ENCODE data around the gene ASTL.

The ASTL gene

DNA sequence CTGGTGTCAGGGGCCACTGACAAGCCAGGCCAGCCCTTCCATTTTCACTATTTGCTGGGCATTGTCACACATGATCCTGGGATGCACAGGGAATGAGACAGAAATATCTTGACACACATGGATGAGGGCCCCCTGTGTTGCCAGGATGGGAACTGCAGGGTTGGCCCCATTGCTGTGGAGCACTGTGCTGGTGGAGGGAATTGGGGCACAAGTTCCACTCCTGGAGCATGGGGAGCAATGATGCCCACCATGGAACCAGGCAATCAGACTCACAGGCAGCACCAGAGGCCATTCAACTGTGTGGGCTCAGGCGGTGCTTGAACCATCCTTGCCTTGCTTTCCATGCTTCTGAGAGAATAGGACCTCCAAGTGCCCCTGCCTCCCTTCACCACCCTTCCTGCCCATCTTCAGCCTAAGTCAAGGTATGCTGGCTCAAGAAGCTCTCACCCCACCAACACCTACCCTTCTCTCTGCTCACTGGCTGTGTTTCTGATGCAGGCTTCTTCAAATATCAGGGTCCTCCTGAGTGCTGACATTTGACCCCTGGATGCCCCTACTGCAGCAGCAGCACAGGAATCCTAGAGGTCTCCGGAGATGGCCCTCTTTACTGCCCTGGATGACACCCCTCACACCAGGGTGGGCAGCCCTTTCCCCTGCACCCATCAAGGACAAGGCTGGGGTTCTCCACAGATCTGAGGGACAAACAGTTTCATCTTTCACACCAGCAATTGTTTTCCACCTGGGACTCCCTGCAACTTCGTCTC lies 33.0 kb downstream of the ASTL start:
- no peak overlapping the region for H3K27ac ChIP-seq (ENCODE audit: extremely low read depth, low read depth, low read length)
- ChIA-PET POLR2A (no interaction called here), CTCF (interaction anchor here (0.7 kb wide), 1 partner anchor 199 kb away, joined by 4 read pairs; no protein-coding TSS in a partner anchor)
- no peaks in the 10 kb centered on the region for H3K36me3 ChIP-seq (ENCODE audit: control insufficient read depth in 2 of 2, insufficient read depth in 1 of 2, low read length in 2 of 2)
- TF ChIP-seq TRIM28 (IDR thresholded peaks at IDR 0.05; ENCODE audit: borderline replicate concordance, low read length) (peak; percentile 17; the same call in 1 of the 2 replicates), ZNF548 (tag by site-specific recombination; IDR thresholded peaks at IDR 0.05) (no peak)
- H3K4me1 ChIP-seq (ENCODE audit: control insufficient read depth, insufficient read depth, low read length), result no peaks in the 10 kb centered on the region
- H3K9me3 ChIP-seq (ENCODE audit: control insufficient read depth, insufficient read depth, low read depth, low read length), result no peaks in the 10 kb centered on the region
- H3K4me3 ChIP-seq (ENCODE audit: low read depth, low read length), result no peak overlapping the region

GRCh38 chr2:96104487-96104861 lies 33.8 kb downstream of the ASTL start:
- no peaks in the 10 kb centered on the region for H3K36me3 ChIP-seq (ENCODE audit: control insufficient read depth in 2 of 2, insufficient read depth in 1 of 2, low read length in 2 of 2)
- H3K4me1 ChIP-seq (ENCODE audit: control insufficient read depth, insufficient read depth, low read length), result no peaks in the 10 kb centered on the region
- H3K4me3 ChIP-seq (ENCODE audit: low read depth, low read length), result no peak overlapping the region
- ChIA-PET CTCF (interaction anchor here (0.7 kb wide), 1 partner anchor 200 kb away, joined by 4 read pairs; no protein-coding TSS in a partner anchor), POLR2A (no interaction called here)
- no peak overlapping the region for H3K27ac ChIP-seq (ENCODE audit: extremely low read depth, low read depth, low read length)
- no peaks in the 10 kb centered on the region for H3K9me3 ChIP-seq (ENCODE audit: control insufficient read depth, insufficient read depth, low read depth, low read length)
- TF ChIP-seq ZNF626 (tag by site-specific recombination; IDR thresholded peaks at IDR 0.05) (no peak), ZNF202 (tag by site-specific recombination; IDR thresholded peaks at IDR 0.05; ENCODE audit: borderline replicate concordance) (no peak), ZNF747 (tag by site-specific recombination; IDR thresholded peaks at IDR 0.05) (no peak), ZBTB48 (tag by site-specific recombination; IDR thresholded peaks at IDR 0.05) (no peak), ZNF544 (tag by site-specific recombination; IDR thresholded peaks at IDR 0.05) (no peak), ZNF37A (tag by site-specific recombination; IDR thresholded peaks at IDR 0.05) (no peak)
- TF ChIP-seq, protein P1, sequence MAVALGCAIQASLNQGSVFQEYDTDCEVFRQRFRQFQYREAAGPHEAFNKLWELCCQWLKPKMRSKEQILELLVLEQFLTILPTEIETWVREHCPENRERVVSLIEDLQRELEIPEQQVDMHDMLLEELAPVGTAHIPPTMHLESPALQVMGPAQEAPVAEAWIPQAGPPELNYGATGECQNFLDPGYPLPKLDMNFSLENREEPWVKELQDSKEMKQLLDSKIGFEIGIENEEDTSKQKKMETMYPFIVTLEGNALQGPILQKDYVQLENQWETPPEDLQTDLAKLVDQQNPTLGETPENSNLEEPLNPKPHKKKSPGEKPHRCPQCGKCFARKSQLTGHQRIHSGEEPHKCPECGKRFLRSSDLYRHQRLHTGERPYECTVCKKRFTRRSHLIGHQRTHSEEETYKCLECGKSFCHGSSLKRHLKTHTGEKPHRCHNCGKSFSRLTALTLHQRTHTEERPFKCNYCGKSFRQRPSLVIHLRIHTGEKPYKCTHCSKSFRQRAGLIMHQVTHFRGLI (tag by site-specific recombination; IDR thresholded peaks at IDR 0.05), result no peak

GRCh38 chr2:96103761-96104486 lies 34.4 kb downstream of the ASTL start:
- ChIA-PET CTCF (no interaction called here), POLR2A (interaction anchor here (0.8 kb wide), 1 partner anchor 79 kb away, joined by 5 read pairs; no protein-coding TSS in a partner anchor)
- Histone ChIP-seq H3K4me1 (ENCODE audit: control insufficient read depth, insufficient read depth, low read length) (no peaks in the 10 kb centered on the region), H3K4me3 (ENCODE audit: low read depth, low read length) (no peak overlapping the region), H3K36me3 (ENCODE audit: control insufficient read depth in 2 of 2, insufficient read depth in 1 of 2, low read length in 2 of 2) (no peaks in the 10 kb centered on the region), H3K9me3 (ENCODE audit: control insufficient read depth, insufficient read depth, low read depth, low read length) (no peaks in the 10 kb centered on the region), H3K27ac (ENCODE audit: extremely low read depth, low read depth, low read length) (no peak overlapping the region)
- TF ChIP-seq ZNF398 (tag by site-specific recombination; IDR thresholded peaks at IDR 0.05) (0 out of 2 replicates have a peak, but pooled peaks have one; percentile 21), ZNF211 (tag by site-specific recombination; IDR thresholded peaks at IDR 0.05; ENCODE audit: low read depth) (no peak), ZNF248 (tag by site-specific recombination; IDR thresholded peaks at IDR 0.05) (no peak), ZNF214 (tag by site-specific recombination; IDR thresholded peaks at IDR 0.05; ENCODE audit: borderline replicate concordance) (no peak)

DNA sequence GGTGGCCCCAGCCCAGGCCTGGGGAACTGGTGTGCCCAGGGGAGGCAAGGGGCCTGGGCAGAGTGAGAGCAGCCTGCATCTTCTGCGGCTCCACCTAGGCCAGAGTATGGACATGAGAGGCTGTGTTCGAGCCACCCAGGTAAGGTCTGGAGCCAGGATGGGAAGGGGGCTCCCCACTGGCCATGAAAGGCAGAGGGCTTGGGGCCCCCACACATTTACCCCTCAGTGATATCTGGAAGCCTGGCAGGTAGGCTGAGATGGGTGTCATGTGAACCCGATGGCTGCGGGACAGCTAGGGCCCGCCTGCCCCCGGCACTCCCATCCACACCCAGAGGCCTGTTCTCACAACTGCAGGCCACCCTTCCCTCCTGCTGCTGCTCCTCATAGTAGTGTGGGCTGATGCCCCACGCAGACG lies 35.1 kb downstream of the ASTL start:
- H3K9me3 ChIP-seq (ENCODE audit: control insufficient read depth, insufficient read depth, low read depth, low read length), result no peaks in the 10 kb centered on the region
- POLR2A ChIA-PET, result interaction anchor here (0.8 kb wide), 1 partner anchor 78 kb away, joined by 5 read pairs; no protein-coding TSS in a partner anchor
- H3K4me3 ChIP-seq (ENCODE audit: low read depth, low read length), result no peak overlapping the region
- no peaks in the 10 kb centered on the region for H3K4me1 ChIP-seq (ENCODE audit: control insufficient read depth, insufficient read depth, low read length)
- H3K36me3 ChIP-seq (ENCODE audit: control insufficient read depth in 2 of 2, insufficient read depth in 1 of 2, low read length in 2 of 2), result no peaks in the 10 kb centered on the region
- CTCF ChIA-PET, result no interaction called here
- no peak overlapping the region for H3K27ac ChIP-seq (ENCODE audit: extremely low read depth, low read depth, low read length)
- TF ChIP-seq ZNF16 (tag by site-specific recombination; IDR thresholded peaks at IDR 0.05; ENCODE audit: low read depth) (no peak), ZNF529 (tag by site-specific recombination; IDR thresholded peaks at IDR 0.05; ENCODE audit: insufficient replicate concordance) (no peak), EGR2 (tag by site-specific recombination; IDR thresholded peaks at IDR 0.05; ENCODE audit: low read depth) (no peak), ZBTB17 (tag by site-specific recombination; IDR thresholded peaks at IDR 0.05) (no peak), ZNF184 (tag by site-specific recombination; IDR thresholded peaks at IDR 0.05) (no peak)
- TF ChIP-seq, protein P2, sequence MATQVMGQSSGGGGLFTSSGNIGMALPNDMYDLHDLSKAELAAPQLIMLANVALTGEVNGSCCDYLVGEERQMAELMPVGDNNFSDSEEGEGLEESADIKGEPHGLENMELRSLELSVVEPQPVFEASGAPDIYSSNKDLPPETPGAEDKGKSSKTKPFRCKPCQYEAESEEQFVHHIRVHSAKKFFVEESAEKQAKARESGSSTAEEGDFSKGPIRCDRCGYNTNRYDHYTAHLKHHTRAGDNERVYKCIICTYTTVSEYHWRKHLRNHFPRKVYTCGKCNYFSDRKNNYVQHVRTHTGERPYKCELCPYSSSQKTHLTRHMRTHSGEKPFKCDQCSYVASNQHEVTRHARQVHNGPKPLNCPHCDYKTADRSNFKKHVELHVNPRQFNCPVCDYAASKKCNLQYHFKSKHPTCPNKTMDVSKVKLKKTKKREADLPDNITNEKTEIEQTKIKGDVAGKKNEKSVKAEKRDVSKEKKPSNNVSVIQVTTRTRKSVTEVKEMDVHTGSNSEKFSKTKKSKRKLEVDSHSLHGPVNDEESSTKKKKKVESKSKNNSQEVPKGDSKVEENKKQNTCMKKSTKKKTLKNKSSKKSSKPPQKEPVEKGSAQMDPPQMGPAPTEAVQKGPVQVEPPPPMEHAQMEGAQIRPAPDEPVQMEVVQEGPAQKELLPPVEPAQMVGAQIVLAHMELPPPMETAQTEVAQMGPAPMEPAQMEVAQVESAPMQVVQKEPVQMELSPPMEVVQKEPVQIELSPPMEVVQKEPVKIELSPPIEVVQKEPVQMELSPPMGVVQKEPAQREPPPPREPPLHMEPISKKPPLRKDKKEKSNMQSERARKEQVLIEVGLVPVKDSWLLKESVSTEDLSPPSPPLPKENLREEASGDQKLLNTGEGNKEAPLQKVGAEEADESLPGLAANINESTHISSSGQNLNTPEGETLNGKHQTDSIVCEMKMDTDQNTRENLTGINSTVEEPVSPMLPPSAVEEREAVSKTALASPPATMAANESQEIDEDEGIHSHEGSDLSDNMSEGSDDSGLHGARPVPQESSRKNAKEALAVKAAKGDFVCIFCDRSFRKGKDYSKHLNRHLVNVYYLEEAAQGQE (tag by site-specific recombination; IDR thresholded peaks at IDR 0.05), result no peak

All from HEK293 (cell line).